Activated CD4-positive, alpha-beta T cell treated with anti-CD3 and anti-CD28 coated beads for 1 hour (primary cell): ENCODE results near the gene ZNF444.
A peak's percentile ranks its signal among the peaks of the same experiment; 100 is the strongest.
"Not testable (repeated sequence)": the region's sequence is repeated elsewhere in the genome, so short reads cannot be mapped to it uniquely, and the experiment has no call there.

Experiments
- DNase-seq: peaks from one replicate; pipeline ENCODE4 v3.0.0-alpha.2; 2020

The ZNF444 gene

DNA sequence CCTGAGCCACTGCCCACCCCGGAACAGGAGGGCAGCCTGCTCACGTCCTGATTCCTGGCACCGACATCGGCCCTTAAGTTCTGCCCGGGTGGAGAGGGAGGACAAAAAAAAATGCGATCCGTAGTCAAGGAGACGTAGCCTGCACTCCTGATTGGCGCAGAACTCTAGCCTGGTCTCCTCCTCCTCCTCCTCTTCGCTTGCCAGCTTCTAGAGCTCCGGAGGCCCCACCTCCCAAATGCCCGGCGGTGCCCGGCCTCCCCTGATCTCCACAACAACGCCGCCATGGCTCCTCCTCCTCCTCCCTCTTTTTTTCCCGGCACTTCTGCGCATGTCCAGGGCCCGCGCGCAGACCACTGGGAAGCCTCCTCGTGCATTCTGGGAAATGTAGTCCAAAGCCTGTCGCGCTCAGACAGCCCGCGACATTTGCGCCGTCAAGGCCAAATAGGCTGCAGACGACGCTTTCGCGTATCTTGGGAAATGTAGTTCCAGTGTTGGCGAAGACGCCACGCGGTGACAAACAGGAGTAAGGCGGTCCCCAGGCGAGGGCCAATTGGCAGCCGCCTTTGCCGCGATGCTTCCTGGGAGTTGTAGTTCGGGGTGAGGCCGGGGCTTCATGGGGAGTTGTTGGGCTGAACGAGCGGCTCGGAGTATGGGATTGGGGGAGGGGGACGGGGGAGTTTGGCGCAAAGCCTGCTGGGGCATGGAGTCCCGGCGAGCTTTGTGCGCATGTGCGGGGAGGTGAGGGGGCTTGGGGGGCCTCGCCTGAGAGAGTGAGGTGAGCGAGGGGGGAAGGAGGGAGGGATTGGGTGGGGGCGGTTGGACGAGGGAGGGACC, at the start of gene ZNF444:
Gene ZNF444, plus strand, starts transcription at position 705 of the 834 bp plus-strand sequence. CDS start 5,625 bp downstream, outside the sequence.
- DNase-seq, result peak; percentile 99

DNA sequence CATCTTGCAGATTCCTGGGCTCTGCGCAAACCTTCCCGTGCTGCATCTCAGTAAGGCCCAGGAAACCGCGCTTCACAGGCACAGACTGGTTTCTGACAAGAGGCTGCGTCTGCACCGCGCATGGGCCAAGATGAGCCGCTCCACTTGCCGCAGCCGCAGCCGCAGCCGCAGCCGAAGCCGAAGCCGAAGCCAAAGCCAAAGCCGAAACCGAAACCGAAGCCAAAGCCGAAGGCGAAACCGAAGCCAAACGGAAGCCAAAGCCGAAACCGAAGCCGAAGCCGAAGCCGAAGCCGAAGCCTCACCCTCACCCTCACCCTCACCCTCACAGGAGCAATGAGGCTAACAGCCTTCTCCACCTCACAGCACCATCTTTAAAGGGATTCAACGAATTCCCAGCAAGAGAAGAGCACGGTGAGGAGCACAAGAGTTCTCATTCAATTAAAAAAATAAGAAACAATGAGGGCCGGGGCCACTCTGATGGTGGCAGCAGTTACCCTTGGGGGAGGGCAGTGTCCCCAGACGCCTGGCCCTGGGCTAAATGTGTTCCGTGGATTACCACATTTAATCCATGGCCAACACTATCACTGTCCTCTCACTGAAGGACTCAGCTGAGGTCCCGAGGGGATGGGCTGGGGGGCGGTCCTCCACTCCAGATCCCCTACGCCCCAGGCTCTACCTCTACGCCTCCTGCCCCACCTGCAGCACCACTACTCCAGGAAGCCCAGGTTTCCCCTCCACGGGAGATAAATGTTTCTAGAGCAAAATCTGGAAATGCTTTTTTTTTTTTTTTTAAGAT, 49.1 kb upstream of the ZNF444 start:
- DNase-seq, result no peak

DNA sequence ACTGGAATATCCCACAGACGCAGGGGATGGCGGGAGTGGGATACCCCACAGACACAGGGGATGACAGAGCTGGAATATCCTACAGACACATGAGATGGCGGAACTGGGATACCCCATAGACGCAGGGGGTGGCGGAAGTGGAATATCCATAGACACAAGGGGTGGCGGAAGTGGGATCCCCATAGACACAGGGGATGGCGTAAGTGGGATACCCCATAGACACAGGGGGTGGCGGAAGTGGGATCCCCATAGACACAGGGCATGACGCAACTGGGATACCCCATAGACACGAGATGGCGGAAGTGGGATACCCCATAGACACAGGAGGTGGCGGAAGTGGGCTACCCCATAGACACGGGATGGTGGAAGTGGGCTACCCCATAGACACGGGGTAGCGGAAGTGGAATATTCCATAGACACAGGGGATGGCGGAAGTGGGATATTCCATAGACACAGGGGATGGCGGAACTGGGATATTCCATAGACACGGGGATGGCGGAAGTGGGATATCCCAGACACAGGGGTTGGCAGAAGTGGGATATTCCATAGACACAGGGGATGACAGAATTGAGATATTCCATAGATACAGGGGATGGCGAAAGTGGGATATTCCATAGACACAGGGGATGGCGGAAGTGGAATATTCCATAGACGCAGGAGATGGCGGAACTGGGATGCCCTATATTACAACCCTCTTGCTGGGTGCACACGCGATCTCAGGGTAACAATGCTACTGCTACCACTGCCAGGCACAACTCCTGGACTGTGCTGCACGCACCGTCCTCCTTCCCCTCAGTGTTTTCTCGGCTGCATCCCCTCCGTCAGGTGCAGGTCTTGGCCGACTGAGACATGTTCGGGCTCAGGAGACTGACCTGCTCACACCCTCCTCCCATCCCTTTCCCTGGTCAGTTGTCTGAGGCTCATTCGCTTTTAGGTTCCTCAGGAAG, 48.1 kb upstream of the ZNF444 start:
- no peak for DNase-seq

DNA sequence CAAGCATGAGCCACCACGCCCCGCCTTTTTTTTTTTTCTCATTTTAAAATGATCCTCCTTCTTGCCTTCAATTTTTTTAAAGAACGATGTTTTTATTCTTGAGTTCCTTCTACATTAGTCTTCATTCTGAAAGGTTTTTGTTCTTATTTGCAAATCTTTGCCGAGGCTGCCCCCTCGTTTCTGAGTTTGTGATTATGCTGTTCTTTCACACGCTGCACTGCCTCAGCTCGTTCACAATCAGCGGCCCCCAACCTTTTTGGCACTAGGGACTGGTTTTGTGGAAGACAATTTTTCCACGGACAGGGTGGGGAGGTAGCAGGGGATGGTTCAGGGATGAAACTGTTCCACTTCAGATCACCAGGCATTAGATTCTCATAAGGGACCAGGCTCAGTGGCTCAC, 46.6 kb upstream of the ZNF444 start:
- no peak for DNase-seq

DNA sequence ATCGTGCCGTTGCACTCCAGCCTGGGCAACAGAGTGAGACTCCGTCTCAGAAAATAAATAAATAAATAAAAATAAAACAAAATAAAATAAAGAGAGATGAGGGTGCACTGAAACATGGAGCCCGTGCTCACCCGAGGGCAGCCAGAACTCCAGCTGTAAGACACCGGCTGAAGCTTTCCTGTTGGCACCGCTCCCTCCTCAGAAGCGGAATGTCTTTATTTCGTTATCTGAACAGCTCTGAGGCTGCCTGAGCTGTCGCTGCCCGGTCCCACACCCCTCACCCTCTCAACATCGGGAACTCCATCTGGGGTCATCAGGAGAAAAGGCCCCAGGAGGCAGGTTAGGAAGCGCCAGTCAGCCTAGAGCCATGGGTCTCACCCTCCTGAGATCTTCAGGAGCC, 44.4 kb upstream of the ZNF444 start:
- no peak for DNase-seq

DNA sequence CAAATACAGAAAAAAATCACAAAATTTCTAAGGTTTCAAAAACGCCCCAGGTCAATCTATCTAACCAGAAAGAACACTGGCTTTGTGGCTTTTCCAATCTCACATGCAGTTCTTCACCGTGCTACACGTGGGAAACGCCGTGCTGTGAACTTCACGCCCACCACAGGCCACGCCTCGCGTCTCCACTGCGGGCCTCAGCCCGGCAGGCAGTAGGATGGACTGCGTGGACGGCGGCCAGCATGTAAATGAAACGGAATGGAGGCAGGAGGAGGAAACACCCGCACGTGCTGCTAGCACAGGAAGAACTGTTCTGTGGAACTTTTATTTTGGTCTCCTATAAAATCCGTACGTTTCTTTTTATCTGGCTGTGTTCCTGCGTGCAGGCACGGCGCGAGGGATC, 43.8 kb upstream of the ZNF444 start:
- DNase-seq, result no peak

DNA sequence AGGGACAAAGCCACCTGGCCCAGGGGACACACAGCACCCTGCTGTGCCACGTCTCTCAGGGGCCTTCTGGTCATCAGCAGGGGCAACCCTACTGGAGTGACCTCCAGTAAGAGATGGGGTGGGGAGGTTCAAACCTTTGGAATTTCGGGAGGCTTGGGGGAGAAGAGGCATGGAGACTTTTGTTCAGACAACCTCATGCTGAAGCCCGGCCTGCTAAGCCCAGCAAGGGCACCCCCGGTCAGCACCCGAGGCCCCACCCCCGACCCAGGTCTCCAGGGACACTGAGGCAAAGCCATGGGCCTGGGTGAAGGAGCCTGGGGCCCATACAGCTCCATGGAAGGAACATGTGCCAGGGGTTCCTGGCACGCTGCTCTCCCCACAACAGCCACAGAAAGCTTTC, 43.3 kb upstream of the ZNF444 start:
- DNase-seq, result no peak

DNA sequence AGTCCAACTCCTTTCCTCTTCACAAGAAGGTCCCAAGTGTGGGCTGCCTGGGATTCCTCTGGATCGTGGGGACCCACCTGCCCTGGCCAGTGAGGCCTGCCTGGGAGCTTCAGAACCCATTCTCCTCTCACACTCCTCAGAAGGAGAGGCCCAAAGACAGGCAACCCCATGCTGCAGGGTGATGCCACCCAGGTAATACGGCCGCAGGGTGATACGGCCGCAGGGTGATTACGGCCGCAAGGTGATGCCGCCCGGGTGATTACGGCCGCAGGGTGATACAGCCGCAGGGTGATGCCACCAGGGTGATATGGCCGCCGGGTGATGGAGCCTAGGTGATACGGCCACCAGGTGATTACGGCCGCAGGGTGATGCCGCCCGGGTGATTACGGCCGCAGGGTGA, 42.9 kb upstream of the ZNF444 start:
- DNase-seq, result not testable (repeated sequence)

DNA sequence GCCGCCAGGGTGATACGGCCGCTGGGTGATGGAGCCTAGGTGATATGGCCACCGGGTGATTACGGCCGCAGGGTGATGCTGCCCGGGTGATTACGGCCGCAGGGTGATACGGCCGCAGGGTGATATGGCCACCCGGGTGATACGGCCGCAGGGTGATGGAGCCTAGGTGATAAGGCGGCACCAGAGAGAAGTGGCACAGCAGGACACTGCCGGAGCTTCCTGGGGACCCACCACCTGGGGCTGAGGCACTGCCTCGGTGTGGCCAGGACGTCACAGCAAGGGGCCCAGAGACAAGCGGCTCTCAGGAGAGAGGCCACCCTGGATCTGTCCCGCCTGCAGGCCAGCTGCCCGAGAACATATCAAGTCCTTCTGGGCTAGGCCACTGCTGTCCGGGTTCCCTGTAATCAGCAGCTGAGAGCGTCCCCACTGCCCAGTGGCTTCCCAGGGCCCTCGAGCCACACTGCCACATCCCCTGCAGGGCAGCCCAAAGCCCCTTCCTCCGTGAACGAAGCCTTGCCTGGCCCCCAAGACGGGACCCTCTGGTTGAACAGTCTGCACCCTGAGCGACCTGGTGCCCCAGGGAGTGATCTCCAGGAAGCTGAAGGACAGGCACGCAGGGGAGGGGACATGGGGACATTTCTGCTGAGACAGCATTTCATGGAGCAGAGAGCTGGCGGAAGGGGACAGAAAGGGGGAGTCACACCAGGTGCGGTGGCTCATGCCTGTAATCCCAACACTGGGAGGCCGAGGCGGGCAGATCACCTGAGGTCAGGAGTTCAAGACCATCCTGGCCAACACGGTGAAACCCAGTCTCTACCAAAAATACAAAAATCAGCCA, 42.1 kb upstream of the ZNF444 start:
- DNase-seq, result no peak

DNA sequence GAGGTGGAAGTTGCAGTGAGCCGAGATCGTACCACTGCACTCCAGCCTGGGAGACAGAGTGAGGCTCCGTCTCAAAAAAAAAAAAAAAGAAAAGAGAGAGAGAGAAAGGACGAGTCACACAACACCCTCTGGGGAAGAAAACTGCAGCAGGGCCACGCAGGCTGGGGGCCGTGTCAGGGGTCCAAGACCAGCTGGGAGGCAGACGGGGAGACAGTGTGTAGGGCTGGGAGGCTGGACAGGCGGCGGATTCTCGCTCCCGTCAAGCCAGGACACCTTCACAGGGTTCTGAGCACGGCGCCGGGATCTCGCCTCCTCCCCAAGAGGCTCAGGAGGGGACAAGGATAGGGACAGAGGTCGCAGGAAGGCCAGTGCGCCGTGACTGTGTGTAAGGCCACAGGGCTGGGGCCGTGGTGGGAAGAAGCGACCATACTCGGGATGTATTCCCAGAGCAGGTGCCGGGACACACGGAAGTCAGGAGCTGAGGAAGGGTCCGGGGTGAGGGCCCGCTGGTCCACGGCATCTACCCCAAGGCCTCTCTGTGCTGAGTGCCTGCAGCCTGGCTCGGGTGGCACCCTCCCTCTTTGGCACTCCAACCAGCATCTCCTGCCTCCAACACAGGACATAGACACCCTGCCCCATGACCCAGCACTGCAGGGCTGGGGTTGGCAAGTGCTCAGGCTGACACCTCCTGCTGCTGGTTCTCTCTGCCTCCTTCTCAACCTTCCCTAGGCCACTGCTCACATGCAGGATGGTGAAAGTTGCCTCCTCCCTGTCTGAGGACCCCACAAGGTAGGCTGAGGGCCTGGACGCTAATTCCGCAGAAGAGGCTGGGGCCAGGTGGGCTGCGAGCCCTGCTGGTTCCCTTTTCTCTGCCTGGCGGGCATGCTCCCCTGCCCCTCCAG, 41.2 kb upstream of the ZNF444 start:
- no peak for DNase-seq

DNA sequence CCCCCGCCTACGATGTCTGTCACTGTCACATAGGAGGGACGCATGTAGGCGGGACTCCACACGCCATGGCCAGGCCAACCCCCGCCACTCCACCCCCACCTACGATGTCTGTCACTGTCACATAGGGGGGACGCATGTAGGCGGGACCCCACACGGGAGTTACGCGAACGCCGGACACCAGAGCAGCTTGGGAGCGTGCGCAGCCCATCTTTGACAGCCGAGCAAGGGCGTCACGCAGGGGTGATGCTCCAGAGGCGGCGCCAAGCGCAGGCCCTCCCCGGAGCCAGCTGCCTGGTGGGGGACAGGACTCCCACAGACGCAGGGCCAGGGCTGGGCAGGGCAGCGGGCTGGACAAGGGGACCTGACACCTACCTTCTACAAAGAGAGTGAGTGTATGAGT, 40.0 kb upstream of the ZNF444 start:
- no peak for DNase-seq

DNA sequence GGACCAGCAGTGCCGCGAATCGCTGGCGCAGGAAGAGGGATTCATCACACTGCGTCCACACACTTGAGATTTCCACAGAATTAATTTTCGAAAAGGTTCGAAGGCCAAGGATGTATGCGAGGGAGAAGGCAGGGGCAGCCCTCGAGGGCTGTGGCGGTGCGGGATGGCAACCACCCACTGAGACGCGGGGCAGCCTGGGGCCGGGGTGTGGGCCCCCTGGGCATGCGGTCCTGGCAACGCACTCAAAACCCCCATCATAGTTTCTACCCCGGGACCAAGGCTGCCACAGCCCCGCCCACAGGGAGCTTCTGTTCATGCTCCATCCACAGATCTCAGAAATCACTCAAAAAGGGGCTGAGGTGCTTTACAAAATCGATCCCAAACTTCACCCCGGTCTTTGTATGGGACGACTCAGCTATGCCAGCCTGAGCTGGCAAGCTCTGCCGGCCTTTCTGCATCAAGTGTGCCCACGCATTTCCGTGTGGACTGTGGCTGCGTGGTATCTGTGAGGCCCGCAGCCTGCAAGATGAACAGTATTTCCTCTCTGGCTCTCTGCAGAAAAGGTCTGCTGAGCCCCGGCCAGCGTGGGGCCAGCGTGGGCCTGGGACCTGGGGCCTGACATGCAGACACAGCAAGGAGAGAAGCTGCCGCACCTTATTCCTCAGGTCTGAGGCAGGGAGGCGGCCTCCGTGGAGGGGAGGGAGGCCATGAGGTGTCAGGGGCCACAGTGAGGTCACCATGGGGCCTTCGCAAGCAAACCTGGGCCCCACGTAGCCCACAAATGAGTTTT, 39.1 kb upstream of the ZNF444 start:
- DNase-seq, result no peak

DNA sequence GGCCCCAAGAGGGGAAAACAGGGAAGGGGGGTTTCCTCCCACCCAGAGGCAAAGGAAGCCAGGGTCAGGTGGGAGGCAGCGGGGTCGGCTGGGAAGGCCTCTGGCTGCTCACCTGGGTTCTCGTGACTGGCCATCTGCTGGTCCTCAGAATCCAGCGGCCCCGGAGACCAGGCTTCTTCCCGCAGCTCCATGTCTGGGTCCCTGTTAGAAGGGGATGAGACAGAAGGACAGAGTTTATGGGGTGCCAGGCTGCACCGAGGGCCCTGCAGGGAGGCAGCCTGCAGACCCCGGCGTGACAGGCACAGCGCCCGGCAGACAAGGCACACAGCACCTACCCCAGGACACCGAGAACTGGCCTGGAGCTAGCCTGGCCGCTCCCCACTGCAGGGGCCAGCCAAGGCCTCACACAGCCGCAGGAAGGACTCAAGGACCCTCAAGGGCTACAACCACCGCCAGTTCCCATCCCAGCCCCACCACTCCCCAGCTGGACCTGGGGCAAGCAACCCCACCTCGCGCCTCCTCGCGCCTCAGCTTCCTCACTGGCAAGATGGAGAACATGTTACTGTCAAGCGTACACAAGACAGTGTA, 38.0 kb upstream of the ZNF444 start:
- DNase-seq, result no peak

DNA sequence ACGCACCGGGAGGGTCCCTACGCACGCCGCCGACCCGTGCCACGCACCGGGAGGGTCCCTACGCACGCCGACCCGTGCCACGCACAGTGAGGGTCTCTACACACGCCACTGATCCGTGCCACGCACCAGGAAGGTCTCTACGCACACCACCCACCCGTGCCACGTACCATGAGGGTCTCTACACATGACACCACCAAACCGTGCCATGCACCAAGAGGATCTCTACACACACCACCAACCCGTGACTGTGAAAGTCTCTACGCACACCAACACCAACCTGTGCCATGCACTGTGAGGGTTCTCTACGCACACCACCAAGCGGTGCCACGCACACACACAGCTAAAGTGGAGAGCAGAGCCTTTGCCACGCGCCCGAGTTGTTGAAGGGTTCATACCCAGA, 36.7 kb upstream of the ZNF444 start:
- DNase-seq, result no peak

DNA sequence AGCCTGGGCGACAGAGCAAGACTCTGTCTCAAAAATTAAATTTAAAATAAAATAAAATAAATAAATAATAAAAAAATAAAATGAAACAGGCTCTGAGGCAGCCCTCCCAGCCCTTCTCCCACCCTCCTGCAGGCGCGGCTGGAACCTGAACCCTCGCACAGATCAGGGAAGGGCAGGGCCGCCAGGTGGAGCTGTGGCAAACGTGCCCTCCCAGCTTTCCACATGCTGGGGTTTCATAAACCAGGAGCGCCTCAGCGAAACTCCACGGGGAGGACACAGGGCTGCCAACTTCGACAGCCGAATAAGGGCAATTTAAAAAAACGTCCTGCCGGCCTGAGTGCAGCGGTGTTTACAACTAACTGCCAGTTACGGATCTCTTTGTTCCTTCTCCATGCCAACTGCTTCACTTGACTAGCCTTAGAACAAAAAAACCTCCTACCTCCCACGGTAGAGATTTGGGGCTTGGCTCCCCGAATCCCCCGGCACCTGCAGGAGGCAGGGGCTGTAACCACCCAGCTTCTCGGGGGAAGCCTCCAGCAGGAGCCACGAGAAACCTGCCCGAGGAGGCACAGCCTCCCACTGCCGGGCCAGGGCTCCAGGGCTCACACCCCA, 35.9 kb upstream of the ZNF444 start:
- DNase-seq, result peak; percentile 37

DNA sequence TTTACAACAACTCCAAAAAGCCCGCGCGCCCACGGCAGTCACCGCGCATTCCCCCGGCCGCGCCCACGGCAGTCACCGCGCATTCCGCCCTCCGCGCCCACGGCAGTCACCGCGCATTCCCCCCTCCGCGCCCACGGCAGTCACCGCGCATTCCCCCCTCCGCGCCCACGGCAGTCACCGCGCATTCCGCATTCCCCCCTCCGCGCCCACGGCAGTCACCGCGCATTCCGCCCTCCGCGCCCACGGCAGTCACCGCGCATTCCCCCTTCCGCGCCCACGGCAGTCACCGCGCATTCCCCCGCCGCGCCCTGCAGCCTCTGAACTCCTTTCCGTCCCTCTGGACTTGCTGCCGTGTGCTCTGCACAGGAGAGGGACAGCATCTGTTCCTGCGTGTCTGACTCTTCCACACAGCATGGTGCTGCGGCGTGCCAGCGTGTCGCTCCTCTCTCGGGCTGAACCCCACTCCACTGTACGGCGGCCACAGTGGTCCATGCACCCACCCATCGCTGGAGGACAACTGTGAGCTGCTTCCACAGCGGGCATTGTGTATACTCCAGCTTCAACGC, 35.2 kb upstream of the ZNF444 start:
- not testable (repeated sequence) for DNase-seq

DNA sequence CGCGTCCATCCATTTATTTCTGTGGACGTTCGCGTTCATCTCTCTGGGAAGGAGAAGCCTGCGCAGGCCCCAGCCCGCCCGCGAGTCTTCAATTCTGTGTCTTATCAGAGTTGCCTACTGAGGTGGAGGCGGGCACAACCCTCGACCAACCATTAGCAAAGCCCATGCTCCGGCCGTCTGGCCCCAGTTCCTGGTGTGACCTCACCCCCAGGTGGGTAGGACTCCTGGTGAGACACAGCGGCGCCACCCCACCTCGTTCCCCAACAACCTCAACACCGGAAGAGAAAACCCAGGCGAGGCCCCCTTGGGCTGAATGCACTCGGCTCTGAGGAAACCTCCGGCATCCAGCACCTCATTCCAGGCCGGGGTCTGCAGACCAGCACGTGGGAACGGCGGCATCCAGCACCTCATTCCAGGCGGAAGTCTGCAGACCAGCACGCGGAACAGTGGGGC, 34.7 kb upstream of the ZNF444 start:
- no peak for DNase-seq

DNA sequence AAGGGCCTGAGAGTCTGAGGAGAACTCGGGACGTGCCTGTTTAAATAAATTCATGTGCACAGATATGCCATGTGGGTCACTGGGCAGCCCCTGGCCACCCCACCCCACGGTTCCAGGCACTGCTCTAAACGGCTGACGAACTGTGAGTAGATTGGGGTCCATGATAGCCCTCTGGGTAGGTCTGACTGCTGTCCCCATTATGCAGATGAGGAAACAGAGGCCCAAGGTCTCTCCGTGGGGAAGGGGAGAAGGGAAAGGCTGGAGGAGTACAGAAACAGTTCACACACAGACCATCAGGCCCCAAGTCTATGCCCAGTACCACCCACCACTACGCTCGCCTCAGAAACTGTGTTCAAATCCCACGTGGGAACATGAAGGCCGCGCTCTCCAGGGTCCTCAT, 34.1 kb upstream of the ZNF444 start:
- DNase-seq, result no peak
